NT2/D1 (cell line): ENCODE data around the gene ROBO2.

Experiments used
- DNase-seq: peaks from one replicate; pipeline ENCODE4 v3.0.0-alpha.2; 2011; ENCODE audit warnings: low read depth, low spot score
- H3K27me3 ChIP-seq: 2 replicates; pipeline ENCODE4 v1.6.0; 2011; ENCODE audit warnings: mild to moderate bottlenecking; ENCODE audit not compliant: insufficient read length, insufficient read depth
- H3K36me3 ChIP-seq: 2 replicates; pipeline ENCODE4 v1.6.1; 2011; ENCODE audit warnings: mild to moderate bottlenecking, low read length, mixed read lengths; ENCODE audit not compliant: insufficient read depth, insufficient read length
- H3K4me1 ChIP-seq: 2 replicates; pipeline ENCODE4 v1.5.1; 2011; ENCODE audit not compliant: insufficient read depth, insufficient read length
- H3K4me3 ChIP-seq: 2 replicates; pipeline ENCODE4 v1.5.1; 2011; ENCODE audit warnings: low read depth; ENCODE audit not compliant: insufficient read length
- H3K9ac ChIP-seq: 2 replicates; pipeline ENCODE4 v1.6.0; 2011; ENCODE audit warnings: low read depth; ENCODE audit not compliant: insufficient read length
- H3K9me3 ChIP-seq: 2 replicates; pipeline ENCODE4 v1.5.1; 2011; ENCODE audit warnings: mild to moderate bottlenecking, low read length; ENCODE audit not compliant: insufficient read depth
- SUZ12 ChIP-seq: IDR thresholded peaks from 2 replicates; pipeline ENCODE4 v1.6.1; 2011; ENCODE audit not compliant: insufficient read length, insufficient read depth; ENCODE audit errors: extremely low read depth
- YY1 ChIP-seq: IDR thresholded peaks from 2 replicates; pipeline ENCODE4 v1.6.1; 2011; ENCODE audit not compliant: insufficient read length, insufficient read depth
- ZNF274 ChIP-seq: IDR thresholded peaks from 2 replicates; pipeline ENCODE4 v1.6.1; 2011; ENCODE audit warnings: mild to moderate bottlenecking, low read depth, low read length

Gene ROBO2

GRCh38 chr3:77084511-77084910 lies 44.6 kb downstream of the ROBO2 start:
- Histone ChIP-seq H3K36me3 (no peaks in the 10 kb centered on the region), H3K9me3 (no peaks in the 10 kb centered on the region), H3K9ac (no peak overlapping the region), H3K4me1 (no peaks in the 10 kb centered on the region), H3K4me3 (no peak overlapping the region), H3K27me3 (no peaks in the 10 kb centered on the region)
- no peak for DNase-seq
- TF ChIP-seq SUZ12 (no peak), ZNF274 (no peak), YY1 (no peak)

- no peak for TF ChIP-seq YY1
- Histone ChIP-seq H3K9me3 (no peaks in the 10 kb centered on the region), H3K36me3 (no peaks in the 10 kb centered on the region), H3K4me1 (no peaks in the 10 kb centered on the region), H3K27me3 (no peaks in the 10 kb centered on the region), H3K4me3 (no peak overlapping the region), H3K9ac (no peak overlapping the region)
- DNase-seq, result no peak
These were observed 46.5 kb downstream of the ROBO2 start for GRCh38 chr3:77086408-77086807.

DNA sequence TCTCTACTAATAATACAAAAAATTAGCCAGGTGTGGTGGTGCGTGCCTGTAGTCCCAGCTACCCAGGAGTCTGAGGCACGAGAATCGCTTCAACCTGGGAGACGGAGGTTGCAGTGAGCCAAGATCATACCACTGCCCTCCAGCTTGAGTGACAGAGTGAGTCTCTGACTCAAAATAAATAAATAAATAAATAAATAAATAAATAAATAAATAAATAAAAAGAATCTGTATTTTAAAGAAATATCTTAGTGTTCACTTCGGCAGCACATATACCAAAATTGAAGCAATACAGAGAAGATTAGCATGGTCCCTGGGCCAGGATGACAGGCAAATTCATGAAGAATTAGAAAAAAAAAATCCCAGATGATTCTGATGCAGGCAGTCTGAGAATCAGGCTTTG lies 51.9 kb downstream of the ROBO2 start:
- H3K9me3 ChIP-seq, result no peaks in the 10 kb centered on the region
- TF ChIP-seq SUZ12, result no peak
- no peak for TF ChIP-seq ZNF274
- no peak for TF ChIP-seq YY1
- H3K36me3 ChIP-seq, result no peaks in the 10 kb centered on the region
- H3K4me1 ChIP-seq, result no peaks in the 10 kb centered on the region
- no peaks in the 10 kb centered on the region for H3K27me3 ChIP-seq
- no peak overlapping the region for H3K9ac ChIP-seq
- no peak overlapping the region for H3K4me3 ChIP-seq
- no peak for DNase-seq

- TF ChIP-seq YY1 (no peak), SUZ12 (no peak), ZNF274 (no peak)
- no peak overlapping the region for H3K9ac ChIP-seq
- no peak for DNase-seq
- H3K9me3 ChIP-seq, result no peaks in the 10 kb centered on the region
- no peaks in the 10 kb centered on the region for H3K27me3 ChIP-seq
- H3K4me1 ChIP-seq, result no peaks in the 10 kb centered on the region
- H3K36me3 ChIP-seq, result no peaks in the 10 kb centered on the region
- H3K4me3 ChIP-seq, result no peak overlapping the region
These were observed 53.2 kb downstream of the ROBO2 start for GRCh38 chr3:77093101-77093500.

GRCh38 chr3:77096145-77096544 lies 56.2 kb downstream of the ROBO2 start:
- Histone ChIP-seq H3K4me1 (no peaks in the 10 kb centered on the region), H3K9ac (no peak overlapping the region), H3K9me3 (no peaks in the 10 kb centered on the region), H3K4me3 (no peak overlapping the region), H3K36me3 (no peaks in the 10 kb centered on the region), H3K27me3 (no peaks in the 10 kb centered on the region)
- no peak for DNase-seq
- no peak for TF ChIP-seq SUZ12
- no peak for TF ChIP-seq ZNF274
- TF ChIP-seq YY1, result no peak

DNA sequence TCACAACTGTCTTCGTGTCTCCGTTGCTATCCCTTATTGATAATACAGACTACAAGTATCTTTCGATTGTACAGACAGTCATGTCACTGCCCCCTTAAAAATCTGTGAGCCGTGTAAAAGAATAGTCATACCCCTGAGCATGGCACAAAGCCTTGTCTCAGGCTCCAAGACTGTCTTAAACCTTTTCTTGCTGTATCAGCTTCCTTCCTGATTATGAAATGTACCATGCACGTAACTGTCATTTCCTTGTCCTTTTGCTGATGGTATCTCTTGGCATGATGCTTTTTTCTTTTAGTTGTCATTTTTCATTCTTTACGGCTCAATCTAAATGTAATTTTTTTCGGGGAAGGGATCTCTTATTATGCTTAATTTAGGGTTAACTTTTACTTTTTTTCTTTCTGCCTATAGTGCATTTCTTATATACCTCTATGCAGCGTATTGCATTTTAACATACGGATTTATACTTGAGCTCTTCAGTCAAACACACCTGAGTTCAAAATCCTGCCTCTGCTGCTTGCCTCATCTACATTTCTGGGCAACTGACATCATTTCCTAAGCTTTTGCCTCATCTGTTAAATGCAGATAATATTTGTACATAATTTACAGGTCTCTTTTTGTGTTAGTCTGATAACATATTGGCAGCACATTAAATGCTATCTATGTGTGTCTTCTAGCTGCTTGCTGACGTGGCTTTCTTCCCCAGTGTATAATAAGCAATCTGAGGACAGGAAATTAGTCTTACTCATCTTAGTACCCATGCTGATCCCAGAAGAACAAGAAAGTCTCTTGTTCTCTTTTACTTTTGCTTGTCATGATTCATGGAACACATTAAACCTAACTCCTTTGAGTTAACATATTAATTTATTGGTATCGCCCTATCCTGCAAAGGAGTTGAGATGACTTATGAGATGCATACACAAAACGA lies 57.3 kb downstream of the ROBO2 start:
- no peak for TF ChIP-seq YY1
- TF ChIP-seq SUZ12, result no peak
- TF ChIP-seq ZNF274, result no peak
- Histone ChIP-seq H3K4me1 (no peaks in the 10 kb centered on the region), H3K9me3 (no peaks in the 10 kb centered on the region), H3K27me3 (no peaks in the 10 kb centered on the region), H3K36me3 (no peaks in the 10 kb centered on the region), H3K4me3 (no peak overlapping the region), H3K9ac (no peak overlapping the region)
- DNase-seq, result no peak

GRCh38 chr3:77102951-77103769 lies 63.3 kb downstream of the ROBO2 start:
- Histone ChIP-seq H3K36me3 (no peaks in the 10 kb centered on the region), H3K4me3 (no peak overlapping the region), H3K27me3 (no peaks in the 10 kb centered on the region), H3K4me1 (no peaks in the 10 kb centered on the region), H3K9me3 (no peaks in the 10 kb centered on the region), H3K9ac (no peak overlapping the region)
- DNase-seq, result no peak
- TF ChIP-seq SUZ12, result no peak
